ENCODE measurements around the gene RYR2. TPM values are rescaled to one million over a fixed set of nuclear protein-coding genes. Genes with fewer than 3 reads are reported as not detected.

Gene RYR2
- total RNA-seq, 1 donor from 2014 or later = not detected

Other genes starting within 250 kb of the RYR2 start
- gene MTR, start 246.9 kb upstream of the RYR2 start, total RNA-seq = 37.1 and 38.5 TPM in 2 replicates
- gene MT1HL1, start 37.7 kb upstream of the RYR2 start, total RNA-seq = not detected in 2 replicates

Measured in T-helper 1 cell treated with Interleukin-12 subunit alpha and Interleukin-12 subunit beta and Interleukin-4 antibody, amounts not matched to agents 30 ng/mL and 1 ng/mL, for 36 hours (primary cell).